ENCODE measurements around the gene TRIM38. TPM values are rescaled to one million over a fixed set of nuclear protein-coding genes. Genes with fewer than 3 reads are reported as not detected.
"Not testable (repeated sequence)": the region's sequence is repeated elsewhere in the genome, so short reads cannot be mapped to it uniquely, and the experiment has no call there.

Gene TRIM38
- total and polyA plus RNA-seq, 2 of the 13 experiments (the other 11 are each of a cell fraction or from before 2014, with no cell fraction given), result 2.5 to 3.1 TPM

- TF ChIP-seq PRDM10 (CRISPR knock-in tag; IDR thresholded peaks at IDR 0.05; ENCODE audit: low read depth) (no peak), MIER3 (CRISPR knock-in tag; IDR thresholded peaks at IDR 0.05; ENCODE audit: borderline replicate concordance) (no peak), MTA1 (CRISPR knock-in tag; IDR thresholded peaks at IDR 0.05; ENCODE audit: borderline replicate concordance) (no peak), ZNF598 (CRISPR knock-in tag; IDR thresholded peaks at IDR 0.05; ENCODE audit: borderline replicate concordance) (no peak), HMGXB4 (CRISPR knock-in tag; IDR thresholded peaks at IDR 0.05; ENCODE audit: borderline replicate concordance in 1 of 2, low read depth in 1 of 2) (no peak), PLSCR1 (CRISPR knock-in tag; IDR thresholded peaks at IDR 0.05; ENCODE audit: borderline replicate concordance) (no peak)
These were observed 43.7 kb downstream of the TRIM38 start (continued) for GRCh38 chr6:26006086-26006939.

- POLR2A ChIA-PET, result interaction anchor here (0.9 to 3.0 kb wide), 2 partner anchors 14 to 37 kb away, joined by 3 to 10 read pairs; a partner anchor contains a TSS
- H3K36me3 ChIP-seq (replicated peaks in 1 of 2; ENCODE audit: control insufficient read depth in 1 of 2, insufficient read depth in 2 of 2, low read length in 2 of 2); H3K4me1 ChIP-seq (ENCODE audit: insufficient read depth, low read length); H4K20me1 ChIP-seq (ENCODE audit: insufficient read depth, low read length); H3K4me3 ChIP-seq (replicated peaks in 1 of 3; ENCODE audit: insufficient read depth in 1 of 3, low read depth in 2 of 3, low read length in 3 of 3); H2AFZ ChIP-seq (ENCODE audit: low read length); intact Hi-C loops (cut with micrococcal nuclease; ENCODE audit: unreplicated experiment); H3K9ac ChIP-seq (ENCODE audit: insufficient read depth, low read depth, low read length); H3K4me2 ChIP-seq (ENCODE audit: low read depth, low read length); FAIRE-seq; DNase-seq (ENCODE audit: low spot score); H3K27ac ChIP-seq (ENCODE audit: extremely low read length, insufficient read depth, low read length); CTCF ChIA-PET (ENCODE audit: low intra/inter-chr PET ratio, low total read pairs); H3K27me3 ChIP-seq (ENCODE audit: control insufficient read depth in 1 of 2, insufficient read depth in 2 of 2, low read length in 2 of 2); H3K79me2 ChIP-seq (ENCODE audit: insufficient read depth, low read length); BruUV-seq (replicated peaks); in situ Hi-C loops (cut with HindIII; ENCODE audit: extremely low pct_ligation_motif_present, low pct_unique_long_range_greater_than_20kb); H3K9me3 ChIP-seq (ENCODE audit: low read length); ATAC-seq: not testable (repeated sequence)
- WGBS (ENCODE audit: low lambda C conversion rate), result 98% methylated on average over 1 of the region's 1 CpG
These were observed 44.3 kb downstream of the TRIM38 start for GRCh38 chr6:26006940-26007305.
